GM21381 (cell line): ENCODE results near the gene SDS.
"Not testable (repeated sequence)": the region's sequence is repeated elsewhere in the genome, so short reads cannot be mapped to it uniquely, and the experiment has no call there.

Experiments used
- ATAC-seq: cut with Tn5 transposase; IDR thresholded peaks from one replicate; pipeline ENCODE4 v1.9.1; 2021; ENCODE audit warnings: mild to moderate bottlenecking, moderate library complexity; ENCODE audit not compliant: unreplicated experiment

SDS gene

DNA sequence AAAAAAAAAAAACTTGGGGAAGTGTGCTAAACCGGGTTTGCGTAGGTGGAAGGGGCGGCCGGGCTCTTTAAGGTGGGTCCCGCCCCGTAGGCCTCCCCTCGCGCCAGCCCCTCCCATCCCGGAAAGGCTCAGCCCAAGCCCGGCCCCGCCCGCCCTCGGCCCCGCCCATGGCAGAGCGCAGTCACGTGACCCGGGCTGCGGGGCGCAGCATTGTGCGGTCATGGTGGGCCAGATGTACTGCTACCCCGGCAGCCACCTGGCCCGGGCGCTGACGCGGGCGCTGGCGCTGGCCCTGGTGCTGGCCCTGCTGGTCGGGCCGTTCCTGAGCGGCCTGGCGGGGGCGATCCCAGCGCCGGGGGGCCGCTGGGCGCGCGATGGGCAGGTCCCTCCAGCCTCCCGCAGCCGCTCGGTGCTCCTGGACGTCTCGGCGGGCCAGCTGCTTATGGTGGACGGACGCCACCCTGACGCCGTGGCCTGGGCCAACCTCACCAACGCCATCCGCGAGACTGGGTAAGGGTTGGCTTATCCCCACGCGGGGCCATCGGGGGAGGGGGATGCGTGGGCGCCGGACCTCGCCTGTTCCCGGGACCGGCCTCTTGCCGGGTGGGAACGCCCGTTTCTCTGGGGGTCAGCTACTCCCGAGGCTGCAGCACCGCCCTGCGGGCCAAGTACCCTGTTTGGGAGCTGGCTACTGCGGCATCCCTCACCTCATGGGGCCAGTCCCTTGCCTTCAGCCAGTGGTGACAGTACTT is 45.1 kb downstream of the SDS start, which contains the start of gene PLBD2:
PLBD2 (plus strand) TSS at position 207 of the 752 bp plus-strand sequence; CDS start at position 221, 14 bp downstream.
- peak; percentile 94 for ATAC-seq

DNA sequence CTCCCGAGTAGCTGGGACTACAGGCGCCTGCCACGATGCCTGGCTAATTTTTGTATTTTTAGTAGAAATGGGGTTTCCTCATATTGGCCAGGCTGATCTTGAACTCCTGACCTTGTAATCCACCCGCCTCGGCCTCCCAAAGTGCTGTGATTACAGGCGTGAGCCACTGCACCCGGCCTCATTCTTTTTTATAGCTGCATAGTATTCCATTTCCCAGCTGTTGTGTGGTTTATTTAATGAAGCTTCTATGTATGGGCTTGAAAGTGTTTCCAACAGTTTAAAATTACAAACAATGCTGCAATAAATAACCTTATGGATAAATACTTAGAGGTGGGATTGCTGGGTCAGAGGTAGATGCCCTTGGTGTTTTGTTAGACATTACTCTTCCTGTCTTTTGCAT is 49.5 kb downstream of the SDS start:
- not testable (repeated sequence) for ATAC-seq

DNA sequence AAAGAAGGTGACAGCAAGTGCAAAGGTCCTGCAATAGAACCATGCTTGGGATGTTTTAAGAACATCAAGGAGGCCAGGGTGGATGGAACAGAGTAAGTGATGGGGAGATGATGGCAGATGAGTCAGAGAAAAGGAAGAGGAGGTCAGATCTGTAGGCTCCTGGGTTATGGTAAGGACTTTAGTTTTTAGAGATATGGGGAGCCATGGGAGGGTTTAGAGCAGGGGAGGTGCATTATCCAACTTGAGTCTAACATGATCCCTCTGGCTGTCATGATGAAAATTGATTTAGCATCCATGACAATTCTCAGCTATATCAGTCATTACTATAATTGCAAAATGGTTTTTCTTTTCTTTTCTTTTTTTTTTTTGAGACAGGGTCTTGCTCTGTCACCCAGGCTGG is 52.6 kb downstream of the SDS start:
- ATAC-seq: no peak

DNA sequence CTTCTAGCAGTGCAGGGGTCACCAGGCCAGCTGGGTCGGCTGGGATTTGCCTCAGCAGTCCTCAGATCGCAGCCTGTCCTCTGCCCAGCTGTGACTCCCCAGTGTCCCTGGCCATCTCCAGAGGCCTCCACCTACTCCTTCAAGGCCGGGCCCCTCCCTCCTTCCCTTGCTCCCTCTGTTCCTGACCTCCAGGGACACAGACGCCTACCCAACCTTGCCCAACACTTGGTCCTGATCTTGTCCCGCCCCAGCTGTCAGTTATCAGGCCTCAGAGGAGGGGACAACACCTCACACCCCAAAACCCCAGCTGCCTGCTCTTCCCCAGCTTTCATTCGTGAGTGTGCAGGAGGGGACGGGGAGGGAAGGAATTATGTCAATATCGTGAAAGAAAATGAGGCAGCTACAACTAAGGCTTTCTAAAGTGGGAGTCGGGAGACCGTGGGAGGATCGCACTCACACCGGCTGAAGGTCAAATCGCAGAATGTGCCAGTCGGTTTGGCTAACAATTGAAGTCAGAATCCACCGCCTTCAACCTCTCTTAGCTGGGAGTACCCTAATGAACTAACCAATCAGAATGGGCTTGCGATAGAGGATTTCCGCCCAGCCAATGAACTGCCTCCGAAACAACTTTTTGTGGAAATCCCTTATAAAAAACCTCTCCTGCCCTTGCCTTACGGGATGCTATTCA is 54.7 kb downstream of the SDS start:
- no peak for ATAC-seq

DNA sequence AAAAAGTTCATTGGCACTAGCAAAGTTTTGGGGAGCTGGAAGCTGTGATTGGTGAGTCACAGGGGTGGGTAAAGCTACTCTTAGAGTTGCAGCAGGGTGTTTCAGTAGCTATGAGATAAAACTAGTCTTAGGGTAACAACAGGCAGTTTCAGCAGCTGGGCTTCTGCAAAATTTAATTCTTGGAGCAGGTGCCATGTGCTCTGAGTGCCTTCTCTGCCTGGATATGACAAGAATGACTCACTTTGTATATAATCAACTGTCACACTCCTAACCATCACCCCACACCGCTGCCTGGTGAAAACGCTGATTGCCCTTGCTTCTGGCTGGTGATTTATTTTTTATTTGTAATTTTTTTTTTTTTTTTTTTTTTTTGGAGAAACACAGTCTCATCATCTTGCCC is 55.8 kb downstream of the SDS start:
- no peak for ATAC-seq

DNA sequence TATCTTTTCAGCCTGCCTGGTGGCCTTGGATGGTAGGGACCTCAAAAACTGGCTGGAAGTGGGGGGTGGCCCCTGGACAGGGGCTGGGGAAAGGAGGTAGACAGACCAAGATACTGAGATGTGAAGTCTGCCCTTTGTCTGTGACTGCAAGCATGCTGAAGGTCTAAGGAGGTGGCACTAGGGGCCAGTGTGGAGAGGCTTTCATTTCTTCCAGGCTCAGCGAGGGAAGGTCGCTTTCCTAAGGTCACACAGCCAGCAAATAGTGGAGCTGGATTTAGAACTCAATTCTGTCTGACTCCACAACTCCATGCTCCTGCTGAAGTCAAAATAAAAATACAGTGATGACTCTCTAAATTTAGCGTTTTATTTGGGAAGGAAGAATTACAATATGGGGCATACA is 56.6 kb downstream of the SDS start:
- ATAC-seq: no peak

DNA sequence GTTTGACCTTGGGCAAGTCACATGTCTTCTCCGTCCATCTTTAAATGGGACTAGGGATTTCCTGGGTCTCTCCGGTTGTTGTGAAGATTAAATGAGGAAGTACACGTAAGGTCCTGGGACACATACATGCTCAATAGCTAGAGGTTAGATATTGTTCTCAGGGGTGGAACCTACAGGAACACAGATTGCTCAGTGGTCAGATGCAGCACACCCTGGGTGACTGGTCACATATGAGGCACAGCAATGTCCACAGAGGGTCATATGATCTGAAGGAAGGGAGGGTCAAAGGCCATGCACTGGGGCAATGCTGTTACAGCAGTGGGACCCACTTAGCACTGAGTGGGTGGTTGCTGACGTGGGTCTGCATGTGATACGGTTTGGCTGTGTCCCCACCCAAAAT is 57.3 kb downstream of the SDS start:
- no peak for ATAC-seq

DNA sequence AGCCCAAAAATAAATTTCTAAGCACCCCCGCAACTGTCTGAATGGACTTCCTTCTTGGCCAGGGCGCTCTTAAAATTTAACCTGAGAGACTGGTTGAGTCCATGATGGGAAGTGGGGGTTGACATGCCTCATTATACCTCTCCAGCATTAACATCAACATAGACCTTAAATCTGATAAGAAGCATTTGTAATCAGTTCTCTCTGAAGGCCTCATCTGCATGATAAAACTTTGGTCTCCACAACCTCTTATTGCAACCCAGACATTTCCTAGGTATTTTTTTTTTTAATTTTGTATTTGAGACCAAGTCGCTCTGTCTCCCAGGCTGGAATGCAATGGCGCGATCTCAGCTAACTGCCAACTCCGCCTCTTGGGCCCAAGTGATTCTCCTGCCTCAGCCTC is 58.4 kb downstream of the SDS start:
- no peak for ATAC-seq
